ENCODE results near the gene TGFBR2.

DNA sequence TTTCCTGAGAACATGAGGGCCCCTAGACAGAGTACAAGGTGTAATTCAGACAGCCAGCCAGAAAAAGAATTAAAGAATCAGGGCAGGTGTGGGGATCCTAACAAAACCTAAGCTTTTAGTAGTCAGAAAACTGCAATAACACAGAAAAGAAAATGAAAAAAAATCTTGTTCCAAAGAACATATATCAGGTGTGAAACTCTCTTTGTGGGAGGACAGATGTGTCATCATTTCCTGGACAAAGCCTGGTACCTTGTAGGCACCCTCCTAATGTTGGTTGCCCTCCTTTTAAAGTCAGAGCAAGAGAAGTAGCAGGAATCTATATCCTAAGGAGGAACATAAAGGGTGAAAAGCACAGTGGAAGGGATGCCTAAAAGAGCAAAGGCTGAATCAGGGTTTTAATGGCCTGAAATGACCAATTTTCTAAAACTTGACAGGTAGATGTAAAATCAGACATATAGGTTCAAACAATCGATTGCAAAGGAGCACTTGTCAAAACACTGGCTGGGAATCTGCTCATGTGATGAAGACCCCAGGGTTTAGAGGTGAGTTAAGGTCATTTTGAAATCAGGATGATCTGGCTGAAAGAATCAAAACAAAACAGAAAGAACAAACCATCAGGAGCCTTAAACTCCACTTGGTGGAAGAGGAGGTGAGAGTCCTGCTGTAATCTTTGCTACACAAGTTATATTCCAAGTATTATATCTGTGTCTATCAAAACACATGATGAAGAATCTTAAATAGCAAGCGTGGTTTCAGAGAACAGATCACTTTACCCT, 54.9 kb downstream of the TGFBR2 start:
- no peak for TF ChIP-seq ZNF24 (tag by site-specific recombination; IDR thresholded peaks at IDR 0.05)
- TF ChIP-seq, protein P1, sequence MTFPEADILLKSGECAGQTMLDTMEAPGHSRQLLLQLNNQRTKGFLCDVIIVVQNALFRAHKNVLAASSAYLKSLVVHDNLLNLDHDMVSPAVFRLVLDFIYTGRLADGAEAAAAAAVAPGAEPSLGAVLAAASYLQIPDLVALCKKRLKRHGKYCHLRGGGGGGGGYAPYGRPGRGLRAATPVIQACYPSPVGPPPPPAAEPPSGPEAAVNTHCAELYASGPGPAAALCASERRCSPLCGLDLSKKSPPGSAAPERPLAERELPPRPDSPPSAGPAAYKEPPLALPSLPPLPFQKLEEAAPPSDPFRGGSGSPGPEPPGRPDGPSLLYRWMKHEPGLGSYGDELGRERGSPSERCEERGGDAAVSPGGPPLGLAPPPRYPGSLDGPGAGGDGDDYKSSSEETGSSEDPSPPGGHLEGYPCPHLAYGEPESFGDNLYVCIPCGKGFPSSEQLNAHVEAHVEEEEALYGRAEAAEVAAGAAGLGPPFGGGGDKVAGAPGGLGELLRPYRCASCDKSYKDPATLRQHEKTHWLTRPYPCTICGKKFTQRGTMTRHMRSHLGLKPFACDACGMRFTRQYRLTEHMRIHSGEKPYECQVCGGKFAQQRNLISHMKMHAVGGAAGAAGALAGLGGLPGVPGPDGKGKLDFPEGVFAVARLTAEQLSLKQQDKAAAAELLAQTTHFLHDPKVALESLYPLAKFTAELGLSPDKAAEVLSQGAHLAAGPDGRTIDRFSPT (tag by site-specific recombination; IDR thresholded peaks at IDR 0.05): no peak
- no peak for TF ChIP-seq ZNF555 (tag by site-specific recombination; conservative IDR thresholded peaks at IDR 0.05)
- no peak for TF ChIP-seq ZNF23 (tag by site-specific recombination; IDR thresholded peaks at IDR 0.05; ENCODE audit: borderline replicate concordance)
- TF ChIP-seq SP2 (tag by site-specific recombination; IDR thresholded peaks at IDR 0.05): no peak
- TF ChIP-seq, protein P2, sequence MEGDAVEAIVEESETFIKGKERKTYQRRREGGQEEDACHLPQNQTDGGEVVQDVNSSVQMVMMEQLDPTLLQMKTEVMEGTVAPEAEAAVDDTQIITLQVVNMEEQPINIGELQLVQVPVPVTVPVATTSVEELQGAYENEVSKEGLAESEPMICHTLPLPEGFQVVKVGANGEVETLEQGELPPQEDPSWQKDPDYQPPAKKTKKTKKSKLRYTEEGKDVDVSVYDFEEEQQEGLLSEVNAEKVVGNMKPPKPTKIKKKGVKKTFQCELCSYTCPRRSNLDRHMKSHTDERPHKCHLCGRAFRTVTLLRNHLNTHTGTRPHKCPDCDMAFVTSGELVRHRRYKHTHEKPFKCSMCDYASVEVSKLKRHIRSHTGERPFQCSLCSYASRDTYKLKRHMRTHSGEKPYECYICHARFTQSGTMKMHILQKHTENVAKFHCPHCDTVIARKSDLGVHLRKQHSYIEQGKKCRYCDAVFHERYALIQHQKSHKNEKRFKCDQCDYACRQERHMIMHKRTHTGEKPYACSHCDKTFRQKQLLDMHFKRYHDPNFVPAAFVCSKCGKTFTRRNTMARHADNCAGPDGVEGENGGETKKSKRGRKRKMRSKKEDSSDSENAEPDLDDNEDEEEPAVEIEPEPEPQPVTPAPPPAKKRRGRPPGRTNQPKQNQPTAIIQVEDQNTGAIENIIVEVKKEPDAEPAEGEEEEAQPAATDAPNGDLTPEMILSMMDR (tag by site-specific recombination; IDR thresholded peaks at IDR 0.05): no peak
- TF ChIP-seq ZNF558 (tag by site-specific recombination; IDR thresholded peaks at IDR 0.05): no peak
- TF ChIP-seq ZNF837 (tag by site-specific recombination; IDR thresholded peaks at IDR 0.05): no peak
- TF ChIP-seq ZNF146 (tag by site-specific recombination; IDR thresholded peaks at IDR 0.05): no peak
- no peak for TF ChIP-seq ZNF114 (tag by site-specific recombination; IDR thresholded peaks at IDR 0.05)
- no peak for TF ChIP-seq FEZF1 (tag by site-specific recombination; IDR thresholded peaks at IDR 0.05)
- TF ChIP-seq ZBTB21 (tag by site-specific recombination; IDR thresholded peaks at IDR 0.05): no peak

Data from HEK293 (cell line).